ENCODE data around the gene PTPRC.

DNA sequence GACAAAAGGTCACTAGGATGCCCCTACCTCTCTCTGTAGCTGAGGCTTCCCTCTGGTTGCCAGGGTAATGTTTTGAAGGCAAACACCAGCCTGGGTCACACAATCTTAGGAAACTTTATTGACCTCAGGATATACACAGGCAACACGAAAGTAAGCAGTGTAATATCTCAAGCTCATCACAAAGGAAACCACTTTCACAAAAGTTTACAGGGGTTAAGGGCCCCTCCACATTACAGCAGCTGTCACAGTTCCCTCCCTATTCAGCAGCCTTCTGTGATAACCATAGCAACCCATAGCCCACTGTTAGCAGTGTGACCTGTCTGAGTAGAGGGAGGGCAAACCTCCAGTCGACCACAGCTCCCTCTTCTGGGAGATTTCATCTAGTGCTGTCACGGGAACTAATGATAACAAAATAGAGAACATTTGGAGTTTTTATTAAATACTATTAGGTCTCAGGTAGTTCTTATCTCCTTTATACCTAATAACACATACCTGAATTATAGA lies 149.8 kb downstream of the PTPRC start:
- TF ChIP-seq CTCF (IDR thresholded peaks at IDR 0.05) (no peak), POLR2A (IDR thresholded peaks at IDR 0.05) (no peak), POLR2AphosphoS5 (IDR thresholded peaks at IDR 0.05; ENCODE audit: insufficient read depth in 1 of 2, low read depth in 1 of 2) (no peak)

Measured in vagina (tissue), 2 donors.